Measurements from ENCODE around the gene GLP2R.

GLP2R gene

GRCh38 chr17:9932491-9932890, 106.8 kb downstream of the GLP2R start:
- TF ChIP-seq GABPA (IDR thresholded peaks at IDR 0.05; ENCODE audit: low read depth) (no peak), CTCF (IDR thresholded peaks at IDR 0.05; ENCODE audit: insufficient read depth, low read length) (no peak), SPI1 (IDR thresholded peaks at IDR 0.05; ENCODE audit: borderline replicate concordance, low read depth) (no peak), REST (IDR thresholded peaks at IDR 0.05; ENCODE audit: insufficient replicate concordance, low read depth) (no peak), POLR2AphosphoS5 (IDR thresholded peaks at IDR 0.05; ENCODE audit: low read depth) (no peak)
- Histone ChIP-seq H3K4me3 (replicated peaks; ENCODE audit: insufficient read depth, low read length) (no peak overlapping the region), H3K27me3 (ENCODE audit: insufficient read depth, poor library complexity, severe bottlenecking) (no peaks in the 10 kb centered on the region), H3K27ac (replicated peaks) (no peak overlapping the region)
- DNase-seq (ENCODE audit: low read depth in 1 of 2, low spot score in 1 of 2) = no peak

- H3K27ac ChIP-seq (replicated peaks) = no peak overlapping the region
- no peaks in the 10 kb centered on the region for H3K27me3 ChIP-seq (ENCODE audit: insufficient read depth, poor library complexity, severe bottlenecking)
- DNase-seq (ENCODE audit: low read depth in 1 of 2, low spot score in 1 of 2) = no peak
- H3K4me3 ChIP-seq (replicated peaks; ENCODE audit: insufficient read depth, low read length) = no peak overlapping the region
- TF ChIP-seq REST (IDR thresholded peaks at IDR 0.05; ENCODE audit: insufficient replicate concordance, low read depth) (no peak), POLR2AphosphoS5 (IDR thresholded peaks at IDR 0.05; ENCODE audit: low read depth) (no peak), CTCF (IDR thresholded peaks at IDR 0.05; ENCODE audit: insufficient read depth, low read length) (no peak), GABPA (IDR thresholded peaks at IDR 0.05; ENCODE audit: low read depth) (no peak), SPI1 (IDR thresholded peaks at IDR 0.05; ENCODE audit: borderline replicate concordance, low read depth) (no peak)
These were observed 108.6 kb downstream of the GLP2R start for GRCh38 chr17:9934331-9934730.

GRCh38 chr17:9935408-9935807, 109.7 kb downstream of the GLP2R start:
- no peak for DNase-seq (ENCODE audit: low read depth in 1 of 2, low spot score in 1 of 2)
- Histone ChIP-seq H3K4me3 (replicated peaks; ENCODE audit: insufficient read depth, low read length) (no peak overlapping the region), H3K27ac (replicated peaks) (no peak overlapping the region), H3K27me3 (ENCODE audit: insufficient read depth, poor library complexity, severe bottlenecking) (no peaks in the 10 kb centered on the region)
- TF ChIP-seq POLR2AphosphoS5 (IDR thresholded peaks at IDR 0.05; ENCODE audit: low read depth) (no peak), GABPA (IDR thresholded peaks at IDR 0.05; ENCODE audit: low read depth) (no peak), SPI1 (IDR thresholded peaks at IDR 0.05; ENCODE audit: borderline replicate concordance, low read depth) (no peak), CTCF (IDR thresholded peaks at IDR 0.05; ENCODE audit: insufficient read depth, low read length) (no peak), REST (IDR thresholded peaks at IDR 0.05; ENCODE audit: insufficient replicate concordance, low read depth) (no peak)
